ENCODE data around the gene ACACA. TPM values are rescaled to one million over a fixed set of nuclear protein-coding genes. Genes with fewer than 3 reads are reported as not detected.

ACACA gene
- total and polyA plus RNA-seq, 2 donors (not counting 3 experiments of a cell fraction or from before 2014, with no cell fraction given) = 55.3 to 124 TPM

- Histone ChIP-seq H3K36me3 (ENCODE audit: control insufficient read depth in 2 of 2, extremely low read depth in 1 of 2, insufficient read depth in 2 of 2, low read length in 2 of 2) (peaks cover 7 to 14% of the 10 kb centered on the region in 2 experiments), H3K9me3 (replicated peaks; ENCODE audit: control insufficient read depth, insufficient read depth, low read length) (no peaks in the 10 kb centered on the region), H3K27ac (ENCODE audit: insufficient read depth, low read depth, low read length) (no peak overlapping the region), H3K79me2 (ENCODE audit: control insufficient read depth, insufficient read depth, low read length) (no peaks in the 10 kb centered on the region), H3K9me1 (replicated peaks; ENCODE audit: control insufficient read depth, extremely low read depth, insufficient read depth, low read length) (no peaks in the 10 kb centered on the region), H2AFZ (ENCODE audit: low read depth, low read length) (no peak overlapping the region), H3K9ac (replicated peaks; ENCODE audit: extremely low read depth, insufficient read depth, low read length) (no peak overlapping the region), H3K4me2 (ENCODE audit: insufficient read depth, low read length) (no peak overlapping the region), H3K4me3 (replicated peaks in 1 of 3; ENCODE audit: insufficient read depth in 1 of 3, low read depth in 1 of 3, low read length in 3 of 3) (no peak overlapping the region), H3K27me3 (ENCODE audit: control insufficient read depth in 2 of 2, insufficient read depth in 2 of 2, low read length in 2 of 2) (no peaks in the 10 kb centered on the region), H4K20me1 (replicated peaks; ENCODE audit: control insufficient read depth, extremely low read depth, insufficient read depth, low read length) (no peaks in the 10 kb centered on the region), H3K4me1 (ENCODE audit: control insufficient read depth, extremely low read depth, insufficient read depth, low read length) (peaks cover 4% of the 10 kb centered on the region)
- BruUV-seq (replicated peaks) = no TSS peak
- ChIA-PET POLR2A (interaction anchor here (0.8 kb wide), 1 partner anchor 30 kb away, joined by 3 read pairs; no protein-coding TSS in a partner anchor), CTCF (interaction anchor here (1.4 to 1.5 kb wide), 2 partner anchors 10 to 53 kb away, joined by 4 to 6 read pairs; no protein-coding TSS in a partner anchor)
- DNase-seq (ENCODE audit: low read depth, low spot score) (no peak), FAIRE-seq (no peak)
- dilution Hi-C loops (cut with MboI; ENCODE audit: extremely low pct_ligation_motif_present, low sequenced_read_pairs) = no loop called here
- intact Hi-C loops (cut with micrococcal nuclease) = no loop called here
- TF ChIP-seq POLR2A (IDR thresholded peaks at IDR 0.05; ENCODE audit: low read depth, low read length) = no peak
- no peak for TF ChIP-seq MYC (IDR thresholded peaks at IDR 0.05; ENCODE audit: low read depth, low read length)
- no peak for TF ChIP-seq POLR2AphosphoS5 (IDR thresholded peaks at IDR 0.05; ENCODE audit: insufficient read depth, low read depth, low read length)
- no peak for TF ChIP-seq MAX (IDR thresholded peaks at IDR 0.05; ENCODE audit: insufficient read depth, insufficient read length)
- TF ChIP-seq EZH2 (IDR thresholded peaks at IDR 0.05; ENCODE audit: borderline replicate concordance, low read depth, low read length, severe bottlenecking) = no peak
- TF ChIP-seq FOS (IDR thresholded peaks at IDR 0.05; ENCODE audit: borderline replicate concordance, insufficient read depth, low read length) = no peak
- TF ChIP-seq CTCF (IDR thresholded peaks at IDR 0.05; ENCODE audit: extremely low read depth in 1 of 2, insufficient read depth in 1 of 2, low read depth in 1 of 2, low read length in 2 of 2) = no peak
- TF ChIP-seq GATA2 (IDR thresholded peaks at IDR 0.05; ENCODE audit: insufficient read depth, insufficient read length, low read depth, low read length) = no peak
- no peak for TF ChIP-seq JUN (IDR thresholded peaks at IDR 0.05; ENCODE audit: borderline replicate concordance, insufficient read depth, insufficient read length, low read depth)
Observed at GRCh38 chr17:37111329-37111728, 295.3 kb downstream of the ACACA start.

Data from endothelial cell of umbilical vein (primary cell).